Neural progenitor cell (in vitro differentiated cells): ENCODE results near the gene VAT1L. TPM values are rescaled to one million over a fixed set of nuclear protein-coding genes. Genes with fewer than 3 reads are reported as not detected.

Experiments
- DNase-seq: peaks from one replicate; pipeline ENCODE4 v3.0.0-alpha.2; 2016; ENCODE audit warnings: low spot score
- H2AFZ ChIP-seq: fragments of 200-600 bp; sonication (generic); replicated peaks from 2 replicates; pipeline ENCODE4 v1.6.1; 2016; ENCODE audit warnings: antibody characterized with exemption
- H3F3A ChIP-seq: fragments of 200-600 bp; sonication (generic); 2 replicates; pipeline ENCODE4 v1.6.1; 2016; ENCODE audit warnings: antibody characterized with exemption, low read depth
- H3K27ac ChIP-seq: fragments of 200-600 bp; sonication (generic); 2 replicates; pipeline ENCODE4 v1.5.1; 2016; ENCODE audit warnings: mild to moderate bottlenecking
- H3K27me3 ChIP-seq: fragments of 200-600 bp; sonication (generic); 2 replicates; pipeline ENCODE4 v1.6.1; 2016; ENCODE audit warnings: mild to moderate bottlenecking, moderate library complexity
- H3K36me3 ChIP-seq: fragments of 200-600 bp; sonication (generic); 2 replicates; pipeline ENCODE4 v1.5.1; 2016
- H3K4me1 ChIP-seq: fragments of 200-600 bp; sonication (generic); 2 replicates; pipeline ENCODE4 v1.6.1; 2016; ENCODE audit warnings: mixed run types
- H3K4me2 ChIP-seq: fragments of 200-600 bp; sonication (generic); 2 replicates; pipeline ENCODE4 v1.6.1; 2016
- H3K4me3 ChIP-seq: fragments of 200-600 bp; sonication (generic); 2 replicates; pipeline ENCODE4 v1.5.1; 2016
- H3K79me2 ChIP-seq: fragments of 200-600 bp; sonication (generic); 2 replicates; pipeline ENCODE4 v1.6.1; 2016; ENCODE audit warnings: low read depth
- H3K9ac ChIP-seq: fragments of 200-600 bp; sonication (generic); 2 replicates; pipeline ENCODE4 v1.6.1; 2016
- H3K9me3 ChIP-seq: fragments of 200-600 bp; sonication (generic); 2 replicates; pipeline ENCODE4 v1.5.1; 2016; ENCODE audit warnings: low read depth
- H4K20me1 ChIP-seq: fragments of 200-600 bp; sonication (generic); 2 replicates; pipeline ENCODE4 v1.6.1; 2016; ENCODE audit warnings: low read depth
- H3K27ac Mint-ChIP-seq: 3 replicates; pipeline ENCODE4 v1.8.0; 2021; ENCODE audit warnings: mixed read lengths
- H3K27me3 Mint-ChIP-seq: 2 replicates; pipeline ENCODE4 v1.8.0; 2022; ENCODE audit warnings: low read depth, mild to moderate bottlenecking, inconsistent platforms, moderate library complexity, mixed read lengths; ENCODE audit not compliant: insufficient read depth
- H3K36me3 Mint-ChIP-seq: 3 replicates; pipeline ENCODE4 v1.8.0; 2021; ENCODE audit warnings: mixed read lengths
- H3K4me1 Mint-ChIP-seq: 3 replicates; pipeline ENCODE4 v1.8.0; 2021; ENCODE audit warnings: mixed read lengths
- H3K4me3 Mint-ChIP-seq: 3 replicates; pipeline ENCODE4 v1.8.0; 2021; ENCODE audit warnings: mild to moderate bottlenecking, moderate library complexity, mixed read lengths
- H3K9me3 Mint-ChIP-seq: 3 replicates; pipeline ENCODE4 v1.8.0; 2020; ENCODE audit warnings: mixed read lengths
- CTCF ChIP-seq: fragments of 200-600 bp; sonication (generic); IDR thresholded peaks from 2 replicates; pipeline ENCODE4 v1.5.1; 2017; ENCODE audit warnings: antibody characterized with exemption, mild to moderate bottlenecking
- EZH2 ChIP-seq: fragments of 200-600 bp; sonication (generic); IDR thresholded peaks from 2 replicates; pipeline ENCODE4 v1.6.1; 2017; ENCODE audit warnings: antibody characterized with exemption, mild to moderate bottlenecking, moderate library complexity
- EZH2phosphoT487 ChIP-seq: fragments of 200-600 bp; sonication (generic); IDR thresholded peaks from 2 replicates; pipeline ENCODE4 v1.6.1; 2017; ENCODE audit warnings: antibody characterized with exemption
- total RNA-seq: library from RNA; depleted of rRNA; stranded (reverse); fragments of >200 nt; gene quantifications from 2 replicates; pipeline ENCODE4 v1.2.3, GENCODE V29; 2015; ENCODE audit warnings: low replicate concordance

Gene VAT1L
- total RNA-seq, 1 donor from 2014 or later, result 43.2 TPM

- no peaks in the 10 kb centered on the region for H3F3A ChIP-seq
- H3K79me2 ChIP-seq, result no peaks in the 10 kb centered on the region
- DNase-seq, result no peak
- H3K27me3 ChIP-seq, result no peaks in the 10 kb centered on the region
- H3K27ac Mint-ChIP-seq, result peak overlapping the region; percentile 17
- peaks cover 23% of the 10 kb centered on the region for H3K4me1 Mint-ChIP-seq
- H3K36me3 Mint-ChIP-seq, result peaks cover 47% of the 10 kb centered on the region
- H3K4me3 Mint-ChIP-seq, result no peak overlapping the region
- TF ChIP-seq EZH2phosphoT487 (no peak), CTCF (no peak), EZH2 (no peak)
- H3K4me2 ChIP-seq, result no peak overlapping the region
- H3K27ac ChIP-seq, result no peak overlapping the region
- no peak overlapping the region for H3K4me3 ChIP-seq
- H3K4me1 ChIP-seq, result peaks cover 16% of the 10 kb centered on the region
- H3K9me3 Mint-ChIP-seq, result no peaks in the 10 kb centered on the region
- no peaks in the 10 kb centered on the region for H4K20me1 ChIP-seq
- no peaks in the 10 kb centered on the region for H3K36me3 ChIP-seq
- H3K9me3 ChIP-seq, result no peaks in the 10 kb centered on the region
- no peak overlapping the region for H2AFZ ChIP-seq
- H3K9ac ChIP-seq, result no peak overlapping the region
- H3K27me3 Mint-ChIP-seq, result no peaks in the 10 kb centered on the region
Measured at GRCh38 chr16:77825196-77825595, 36.8 kb downstream of the VAT1L start.

- H3K36me3 Mint-ChIP-seq, result peaks cover 56% of the 10 kb centered on the region
- TF ChIP-seq CTCF, result no peak
- no peak for TF ChIP-seq EZH2phosphoT487
- TF ChIP-seq EZH2, result no peak
Measured at GRCh38 chr16:77827032-77827431, 38.7 kb downstream of the VAT1L start.

GRCh38 chr16:77833921-77834634 lies 45.7 kb downstream of the VAT1L start:
- no peaks in the 10 kb centered on the region for H3K27me3 ChIP-seq
- Mint-ChIP-seq H3K27me3 (peaks cover 2% of the 10 kb centered on the region), H3K4me1 (peaks cover 46% of the 10 kb centered on the region), H3K4me3 (peak overlapping the region; percentile 0), H3K9me3 (peaks cover 2% of the 10 kb centered on the region), H3K27ac (peak overlapping the region; percentile 70), H3K36me3 (peaks cover 30% of the 10 kb centered on the region)
- H4K20me1 ChIP-seq, result peaks cover 5% of the 10 kb centered on the region
- peaks cover 16% of the 10 kb centered on the region for H3K4me1 ChIP-seq
- H3K27ac ChIP-seq, result peak overlapping the region; percentile 82
- peaks cover 4% of the 10 kb centered on the region for H3K79me2 ChIP-seq
- H3K4me2 ChIP-seq, result peak overlapping the region; percentile 45
- H3K4me3 ChIP-seq, result no peak overlapping the region
- TF ChIP-seq CTCF, result no peak
- TF ChIP-seq EZH2phosphoT487, result no peak
- TF ChIP-seq EZH2, result no peak
- peaks cover 19% of the 10 kb centered on the region for H3F3A ChIP-seq
- DNase-seq, result peak; percentile 65
- no peaks in the 10 kb centered on the region for H3K9me3 ChIP-seq
- H3K36me3 ChIP-seq, result no peaks in the 10 kb centered on the region
- no peak overlapping the region for H2AFZ ChIP-seq
- H3K9ac ChIP-seq, result no peak overlapping the region

More at GRCh38 chr16:77827032-77827431, 38.7 kb downstream of the VAT1L start:
- Histone ChIP-seq H4K20me1 (no peaks in the 10 kb centered on the region), H3F3A (no peaks in the 10 kb centered on the region), H3K27me3 (no peaks in the 10 kb centered on the region), H3K9me3 (no peaks in the 10 kb centered on the region), H3K4me1 (peaks cover 7% of the 10 kb centered on the region), H2AFZ (no peak overlapping the region), H3K4me3 (no peak overlapping the region), H3K27ac (no peak overlapping the region), H3K36me3 (no peaks in the 10 kb centered on the region), H3K4me2 (no peak overlapping the region), H3K9ac (no peak overlapping the region), H3K79me2 (no peaks in the 10 kb centered on the region)
- no peak overlapping the region for H3K27ac Mint-ChIP-seq
- DNase-seq, result no peak
- H3K9me3 Mint-ChIP-seq, result peaks cover 2% of the 10 kb centered on the region
- peaks cover 7% of the 10 kb centered on the region for H3K4me1 Mint-ChIP-seq
- H3K27me3 Mint-ChIP-seq, result no peaks in the 10 kb centered on the region
- no peak overlapping the region for H3K4me3 Mint-ChIP-seq
